OCI-LY1 (cell line): ENCODE results near the gene LRMDA.
"Not testable (repeated sequence)": the region's sequence is repeated elsewhere in the genome, so short reads cannot be mapped to it uniquely, and the experiment has no call there.

Source experiments
- H2AFZ ChIP-seq: fragments of 200-600 bp; sonication (generic), shearing (Covaris generic); 2 replicates; pipeline ENCODE4 v1.6.0; 2014; ENCODE audit warnings: antibody characterized with exemption, mild to moderate bottlenecking, low read length
- H3F3A ChIP-seq: fragments of 200-600 bp; sonication (generic), shearing (Covaris generic); 2 replicates; pipeline ENCODE4 v1.6.0; 2014; ENCODE audit warnings: mild to moderate bottlenecking, antibody characterized with exemption, low read length, moderate library complexity; ENCODE audit not compliant: insufficient read depth
- H3K27ac ChIP-seq: fragments of 200-600 bp; sonication (generic); 2 replicates; pipeline ENCODE4 v1.5.1; 2014; ENCODE audit warnings: low read length, mixed run types, mild to moderate bottlenecking, low read depth; ENCODE audit not compliant: poor library complexity, severe bottlenecking
- H3K27me3 ChIP-seq: fragments of 200-600 bp; sonication (generic); 2 replicates; pipeline ENCODE4 v1.6.0; 2014; ENCODE audit warnings: antibody characterized with exemption, mild to moderate bottlenecking, low read length, moderate library complexity; ENCODE audit not compliant: insufficient read depth
- H3K36me3 ChIP-seq: fragments of 200-600 bp; sonication (generic); 2 replicates; pipeline ENCODE4 v1.6.1; 2014; ENCODE audit warnings: mild to moderate bottlenecking, antibody characterized with exemption, low read length, moderate library complexity, mixed read lengths; ENCODE audit not compliant: insufficient read depth
- H3K4me1 ChIP-seq: fragments of 200-600 bp; sonication (generic); 2 replicates; pipeline ENCODE4 v1.5.1; 2014; ENCODE audit warnings: mild to moderate bottlenecking, low read length, moderate library complexity; ENCODE audit not compliant: insufficient read depth, severe bottlenecking
- H3K4me2 ChIP-seq: fragments of 200-600 bp; sonication (generic), shearing (Covaris generic); 2 replicates; pipeline ENCODE4 v1.6.1; 2014; ENCODE audit warnings: low read length
- H3K4me3 ChIP-seq: fragments of 200-600 bp; sonication (generic); 2 replicates; pipeline ENCODE4 v1.5.1; 2014; ENCODE audit warnings: low read length, low read depth, mild to moderate bottlenecking, mixed read lengths; ENCODE audit not compliant: poor library complexity, severe bottlenecking
- H3K79me2 ChIP-seq: fragments of 200-600 bp; shearing (Covaris generic); 2 replicates; pipeline ENCODE4 v1.6.1; 2016; ENCODE audit warnings: mixed run types, low read length, mixed read lengths; ENCODE audit not compliant: insufficient read depth
- H3K9ac ChIP-seq: fragments of 200-600 bp; sonication (generic), shearing (Covaris generic); 2 replicates; pipeline ENCODE4 v1.6.1; 2014; ENCODE audit warnings: mild to moderate bottlenecking, low read length, mixed read lengths
- H3K9me2 ChIP-seq: fragments of 200-600 bp; sonication (generic), shearing (Covaris generic); 2 replicates; pipeline ENCODE4 v1.6.1; 2014; ENCODE audit warnings: low read depth, mild to moderate bottlenecking, low read length, mixed read lengths
- H3K9me3 ChIP-seq: fragments of 200-600 bp; shearing (Covaris generic); 2 replicates; pipeline ENCODE4 v1.6.1; 2014; ENCODE audit warnings: low read length, mixed read lengths
- H4K20me1 ChIP-seq: fragments of 200-600 bp; sonication (generic), shearing (Covaris generic); 2 replicates; pipeline ENCODE4 v1.6.0; 2016; ENCODE audit warnings: mild to moderate bottlenecking, low read length; ENCODE audit not compliant: insufficient read depth
- CTCF ChIP-seq: fragments of 200-600 bp; sonication (generic), shearing (Covaris generic); IDR thresholded peaks from 2 replicates; pipeline ENCODE4 v1.5.1; 2017; ENCODE audit warnings: mild to moderate bottlenecking, antibody characterized with exemption, low read length, moderate library complexity, mixed read lengths
- EZH2 ChIP-seq: fragments of 200-600 bp; sonication (generic), shearing (Covaris generic); IDR thresholded peaks from 2 replicates; pipeline ENCODE4 v1.8.0; 2017; ENCODE audit warnings: borderline replicate concordance, mixed run types, mild to moderate bottlenecking, antibody characterized with exemption, low read length, moderate library complexity, mixed read lengths

The LRMDA gene

GRCh38 chr10:75743291-75743778 lies 311.9 kb downstream of the LRMDA start:
- Histone ChIP-seq H3K9me3 (no peaks in the 10 kb centered on the region), H3K9me2 (no peaks in the 10 kb centered on the region), H3K4me3 (no peak overlapping the region), H3K79me2 (no peaks in the 10 kb centered on the region), H3K36me3 (no peaks in the 10 kb centered on the region), H3K27me3 (no peaks in the 10 kb centered on the region), H3K4me2 (no peak overlapping the region), H3K9ac (no peak overlapping the region), H3K27ac (no peak overlapping the region), H3F3A (no peaks in the 10 kb centered on the region), H4K20me1 (no peaks in the 10 kb centered on the region), H3K4me1 (no peaks in the 10 kb centered on the region), H2AFZ (no peak overlapping the region)
- TF ChIP-seq EZH2 = no peak

- H4K20me1 ChIP-seq = no peaks in the 10 kb centered on the region
- no peak overlapping the region for H3K9ac ChIP-seq
- H3K9me3 ChIP-seq = no peaks in the 10 kb centered on the region
- H3K4me2 ChIP-seq = no peak overlapping the region
- H2AFZ ChIP-seq = no peak overlapping the region
- H3K9me2 ChIP-seq = no peaks in the 10 kb centered on the region
- H3K4me3 ChIP-seq = no peak overlapping the region
- no peak overlapping the region for H3K27ac ChIP-seq
- no peaks in the 10 kb centered on the region for H3F3A ChIP-seq
- H3K27me3 ChIP-seq = no peaks in the 10 kb centered on the region
- no peaks in the 10 kb centered on the region for H3K4me1 ChIP-seq
- no peaks in the 10 kb centered on the region for H3K79me2 ChIP-seq
- H3K36me3 ChIP-seq = no peaks in the 10 kb centered on the region
- TF ChIP-seq CTCF = no peak
- no peak for TF ChIP-seq EZH2
These were observed 312.8 kb downstream of the LRMDA start for GRCh38 chr10:75744261-75744660.

GRCh38 chr10:75746356-75746755 lies 314.9 kb downstream of the LRMDA start:
- Histone ChIP-seq H3K9me3 (no peaks in the 10 kb centered on the region), H3K4me2 (no peak overlapping the region), H3K4me1 (no peaks in the 10 kb centered on the region), H3F3A (no peaks in the 10 kb centered on the region), H4K20me1 (no peaks in the 10 kb centered on the region), H3K27ac (no peak overlapping the region), H3K27me3 (no peaks in the 10 kb centered on the region), H3K36me3 (no peaks in the 10 kb centered on the region), H3K79me2 (no peaks in the 10 kb centered on the region), H3K9me2 (no peaks in the 10 kb centered on the region), H3K4me3 (no peak overlapping the region), H2AFZ (no peak overlapping the region), H3K9ac (no peak overlapping the region)
- TF ChIP-seq EZH2 (no peak), CTCF (no peak)

DNA sequence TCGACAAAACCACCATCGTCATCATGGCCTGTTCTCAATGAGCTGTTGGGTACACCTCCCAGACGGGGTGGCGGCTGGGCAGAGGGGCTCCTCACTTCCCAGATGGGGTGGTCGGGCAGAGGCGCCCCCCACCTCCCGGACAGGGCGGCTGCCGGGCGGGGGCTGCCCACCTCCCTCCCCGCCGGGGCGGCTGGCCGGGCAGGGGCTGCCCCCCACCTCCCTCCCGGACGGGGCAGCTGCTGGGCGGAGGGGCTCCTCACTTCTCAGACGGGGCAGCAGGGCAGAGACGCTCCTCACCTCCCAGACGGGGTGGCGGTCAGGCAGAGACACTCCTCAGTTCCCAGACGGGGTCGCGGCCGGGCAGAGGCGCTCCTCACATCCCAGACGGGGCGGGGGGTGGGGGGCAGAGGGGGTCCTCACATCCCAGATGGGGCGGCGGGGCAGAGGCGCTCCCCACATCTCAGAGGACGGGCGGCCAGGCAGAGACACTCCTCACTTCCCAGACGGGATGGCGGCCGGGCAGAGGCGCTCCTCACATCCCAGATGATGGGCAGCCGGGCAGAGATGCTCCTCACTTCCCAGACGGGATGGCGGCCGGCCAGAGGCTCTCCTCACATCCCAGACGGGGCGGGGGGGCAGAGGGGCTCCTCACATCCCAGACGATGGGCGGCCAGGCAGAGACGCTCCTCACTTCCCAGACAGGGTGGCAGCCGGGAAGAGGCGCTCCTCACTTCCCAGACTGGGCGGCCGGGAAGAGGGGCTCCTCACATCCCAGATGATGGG lies 318.9 kb downstream of the LRMDA start:
- H3K27ac ChIP-seq, H3K4me2 ChIP-seq, H3K9ac ChIP-seq, H3K36me3 ChIP-seq, H3K79me2 ChIP-seq, H3F3A ChIP-seq, H3K27me3 ChIP-seq, H3K4me3 ChIP-seq, H3K9me3 ChIP-seq, H3K9me2 ChIP-seq, H3K4me1 ChIP-seq, H2AFZ ChIP-seq, H4K20me1 ChIP-seq: not testable (repeated sequence)
